ENCODE results near the gene MYL7.

- TF ChIP-seq CTCF (IDR thresholded peaks at IDR 0.05; ENCODE audit: low read length) (no peak), EZH2 (optimal IDR thresholded peaks at IDR 0.05; ENCODE audit: low read depth, low read length) (no peak)
Measured at GRCh38 chr7:44150466-44150832, 9.3 kb upstream of the MYL7 start.

All from MM.1S (cell line).